PC-9 (cell line): ENCODE data around the gene SUFU.

Experiments used
- EZH2 ChIP-seq: fragments of 200-600 bp; sonication (generic); IDR thresholded peaks from 2 replicates; pipeline ENCODE4 v1.8.0; 2017; ENCODE audit warnings: antibody characterized with exemption, low read depth
- TF ChIP-seq, protein P1 (sequence below): fragments of 200-600 bp; sonication (generic); conservative IDR thresholded peaks from 2 replicates; pipeline ENCODE4 v1.6.1; 2017; ENCODE audit warnings: mixed run types, antibody characterized with exemption, mild to moderate bottlenecking, moderate library complexity

DNA sequence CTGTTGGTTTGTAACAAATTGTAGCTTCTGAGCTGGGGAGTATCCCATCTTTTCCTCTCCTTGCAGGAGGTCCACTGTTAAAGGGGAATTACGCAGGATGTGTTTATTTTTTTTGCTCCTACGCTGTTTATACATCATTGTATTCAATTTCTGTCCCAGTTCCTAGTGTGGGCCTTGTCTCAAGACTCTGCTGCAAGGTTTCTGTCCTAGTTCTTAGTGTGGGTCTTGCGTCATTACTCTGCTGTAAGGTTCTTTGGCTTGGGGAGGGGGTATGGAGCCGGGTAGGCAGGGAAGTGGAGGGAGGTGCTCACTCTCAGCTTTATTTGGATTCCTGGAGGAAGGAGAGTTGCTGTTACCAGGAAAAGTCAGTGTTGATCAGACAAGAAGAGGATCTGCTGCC, 76.5 kb downstream of the SUFU start:
- TF ChIP-seq, protein P1, sequence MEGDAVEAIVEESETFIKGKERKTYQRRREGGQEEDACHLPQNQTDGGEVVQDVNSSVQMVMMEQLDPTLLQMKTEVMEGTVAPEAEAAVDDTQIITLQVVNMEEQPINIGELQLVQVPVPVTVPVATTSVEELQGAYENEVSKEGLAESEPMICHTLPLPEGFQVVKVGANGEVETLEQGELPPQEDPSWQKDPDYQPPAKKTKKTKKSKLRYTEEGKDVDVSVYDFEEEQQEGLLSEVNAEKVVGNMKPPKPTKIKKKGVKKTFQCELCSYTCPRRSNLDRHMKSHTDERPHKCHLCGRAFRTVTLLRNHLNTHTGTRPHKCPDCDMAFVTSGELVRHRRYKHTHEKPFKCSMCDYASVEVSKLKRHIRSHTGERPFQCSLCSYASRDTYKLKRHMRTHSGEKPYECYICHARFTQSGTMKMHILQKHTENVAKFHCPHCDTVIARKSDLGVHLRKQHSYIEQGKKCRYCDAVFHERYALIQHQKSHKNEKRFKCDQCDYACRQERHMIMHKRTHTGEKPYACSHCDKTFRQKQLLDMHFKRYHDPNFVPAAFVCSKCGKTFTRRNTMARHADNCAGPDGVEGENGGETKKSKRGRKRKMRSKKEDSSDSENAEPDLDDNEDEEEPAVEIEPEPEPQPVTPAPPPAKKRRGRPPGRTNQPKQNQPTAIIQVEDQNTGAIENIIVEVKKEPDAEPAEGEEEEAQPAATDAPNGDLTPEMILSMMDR = no peak
- no peak for TF ChIP-seq EZH2
